ENCODE measurements around the gene NAA11.

The NAA11 gene

GRCh38 chr4:79325864-79326328 is at the start of gene NAA11:
TSS of gene NAA11 (minus strand) at chr4:79326061. CDS start at chr4:79325877, 184 bp downstream.
- no peak for DNase-seq (ENCODE audit: low read depth, low spot score)

DNA sequence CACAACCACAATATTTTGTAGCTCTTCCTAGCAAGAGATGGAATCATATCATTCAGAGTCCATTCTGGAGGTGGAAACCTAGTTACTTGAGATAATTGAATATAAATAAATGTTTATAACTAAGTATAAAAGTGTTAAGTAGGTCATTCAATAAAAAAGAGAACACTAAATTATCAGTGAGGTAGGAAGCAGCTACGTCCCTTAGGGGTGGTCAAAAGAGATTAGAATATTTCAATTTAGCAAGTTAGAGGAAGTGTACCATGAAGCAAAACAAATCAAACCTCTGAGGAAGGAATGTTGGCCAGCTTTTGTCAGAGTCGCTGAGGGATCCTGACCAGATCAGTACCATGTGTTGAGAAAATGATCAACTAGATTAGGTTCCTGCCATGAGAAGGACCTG is 44.2 kb upstream of the NAA11 start:
- DNase-seq (ENCODE audit: low read depth, low spot score), result no peak

GRCh38 chr4:79367096-79367495 is 41.2 kb upstream of the NAA11 start:
- DNase-seq (ENCODE audit: low read depth, low spot score), result no peak

DNA sequence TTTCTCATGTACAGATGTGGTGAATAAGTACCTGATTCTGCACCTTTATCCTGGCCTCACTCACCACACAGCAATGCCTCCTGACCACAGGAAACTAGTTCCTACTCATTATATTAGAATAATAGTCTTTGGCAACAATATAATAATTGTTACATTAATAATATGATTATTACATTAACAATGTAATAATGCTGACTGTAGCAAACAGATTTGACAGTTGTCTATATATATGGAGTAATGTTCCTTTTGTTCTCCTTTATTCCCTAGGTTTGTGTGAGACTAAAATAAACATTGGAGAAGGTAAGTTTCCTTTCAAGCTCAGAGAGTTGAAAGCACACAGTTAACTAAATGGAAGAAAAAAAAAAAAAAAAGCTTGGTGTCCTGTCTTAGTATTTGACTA is 40.6 kb upstream of the NAA11 start:
- no peak for DNase-seq (ENCODE audit: low read depth, low spot score)

GRCh38 chr4:79364061-79364460 is 38.2 kb upstream of the NAA11 start:
- DNase-seq (ENCODE audit: low read depth, low spot score), result no peak

- no peak for DNase-seq (ENCODE audit: low read depth, low spot score)
Observed at GRCh38 chr4:79362626-79363025, 36.8 kb upstream of the NAA11 start.

DNA sequence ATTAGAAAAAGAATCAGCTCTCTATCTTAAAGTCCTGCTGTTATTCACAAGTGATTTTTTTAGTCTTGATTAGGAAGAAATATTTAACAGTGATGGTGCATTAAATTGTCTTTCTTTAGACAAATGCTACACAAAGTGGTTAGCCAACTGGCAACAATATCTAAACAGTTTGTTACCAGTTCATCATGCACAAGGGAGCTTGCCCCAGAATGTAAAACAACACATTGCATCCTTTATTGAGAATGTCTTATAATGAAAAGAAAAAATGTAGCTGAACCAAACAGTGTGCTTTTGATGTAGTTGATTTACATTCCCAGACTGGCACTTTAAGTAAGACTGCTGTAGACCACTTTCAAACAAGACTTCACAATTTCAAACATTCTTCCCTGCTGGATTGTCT is 34.1 kb upstream of the NAA11 start:
- no peak for DNase-seq (ENCODE audit: low read depth, low spot score)

DNA sequence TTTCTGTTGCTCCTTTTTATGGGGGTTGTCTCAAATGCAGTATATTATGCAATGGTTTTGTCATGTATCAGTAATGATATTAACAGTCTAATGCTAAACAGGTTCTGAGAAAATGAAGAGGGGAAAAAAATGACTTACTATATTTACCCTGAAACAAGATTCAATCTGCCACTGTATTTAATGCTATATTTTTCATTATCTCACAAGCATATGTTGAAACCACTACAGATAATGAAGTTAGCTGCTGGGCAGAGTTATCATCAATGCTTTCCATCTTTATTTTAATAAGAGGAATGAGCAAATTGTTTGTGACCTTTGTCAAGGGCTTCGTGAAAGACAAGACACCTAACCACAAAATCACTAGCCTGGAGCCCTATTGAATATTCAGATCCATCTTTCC is 32.6 kb upstream of the NAA11 start:
- DNase-seq (ENCODE audit: low read depth, low spot score), result no peak

- no peak for DNase-seq (ENCODE audit: low read depth, low spot score)
Observed at GRCh38 chr4:79357365-79357764, 31.5 kb upstream of the NAA11 start.

DNA sequence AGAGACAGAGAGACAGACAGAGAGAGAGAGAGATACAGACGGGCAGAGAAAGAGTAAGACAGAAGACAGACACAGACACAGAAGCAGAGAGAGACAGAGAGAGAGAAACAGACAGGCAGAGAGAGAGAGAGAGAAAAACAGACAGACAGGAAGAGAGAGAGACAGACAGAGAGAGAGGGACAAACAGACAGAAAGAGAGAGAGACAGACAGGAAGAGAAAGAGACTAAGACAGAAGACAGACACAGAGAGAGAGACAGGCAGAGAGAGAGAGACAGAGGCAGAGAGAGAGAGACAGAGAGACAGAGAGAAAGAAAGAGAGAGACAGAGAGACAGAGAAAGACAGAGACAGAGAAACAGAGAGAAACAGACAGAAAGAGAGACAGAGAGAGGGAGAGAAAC is 27.2 kb upstream of the NAA11 start:
- DNase-seq (ENCODE audit: low read depth, low spot score), result no peak

DNA sequence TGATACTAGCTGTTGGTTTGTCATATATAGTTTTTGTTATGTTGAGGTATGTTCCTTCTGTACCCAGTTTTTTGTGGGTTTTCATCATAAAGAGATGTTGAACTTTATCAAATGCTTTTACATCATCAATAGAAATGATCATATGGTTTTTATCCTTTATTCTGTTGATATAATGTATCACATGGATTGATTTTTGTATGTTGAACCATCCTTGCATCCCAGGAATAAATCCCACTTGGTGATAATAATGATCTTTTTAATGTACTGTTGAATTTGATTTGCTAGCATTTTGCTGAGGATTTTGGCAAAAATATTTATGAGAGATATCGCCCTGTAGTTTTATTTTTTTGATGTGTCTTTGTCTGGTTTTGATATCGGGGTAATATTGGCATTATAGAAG is 22.5 kb upstream of the NAA11 start:
- no peak for DNase-seq (ENCODE audit: low read depth, low spot score)

GRCh38 chr4:79341893-79342653 is 16.2 kb upstream of the NAA11 start:
- DNase-seq (ENCODE audit: low read depth, low spot score), result no peak

DNA sequence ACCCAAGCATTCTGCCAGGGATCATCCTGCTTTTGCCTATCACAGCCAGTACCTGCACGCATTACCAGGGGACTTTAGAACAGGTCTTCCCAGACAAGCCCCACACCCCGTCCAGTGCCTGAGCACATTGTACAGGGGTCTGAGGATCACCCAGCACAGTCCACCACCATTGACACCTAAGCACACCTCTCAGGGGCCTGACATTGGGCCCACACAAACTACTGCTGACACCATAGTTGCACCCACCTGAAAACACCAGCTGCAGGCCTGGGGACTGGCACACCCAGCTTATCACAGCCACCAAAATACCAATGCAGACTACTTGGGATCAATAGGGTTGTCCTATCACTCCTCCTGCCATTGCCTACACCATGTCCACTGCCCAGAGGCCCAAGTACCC is 14.7 kb upstream of the NAA11 start:
- DNase-seq (ENCODE audit: low read depth, low spot score), result no peak

DNA sequence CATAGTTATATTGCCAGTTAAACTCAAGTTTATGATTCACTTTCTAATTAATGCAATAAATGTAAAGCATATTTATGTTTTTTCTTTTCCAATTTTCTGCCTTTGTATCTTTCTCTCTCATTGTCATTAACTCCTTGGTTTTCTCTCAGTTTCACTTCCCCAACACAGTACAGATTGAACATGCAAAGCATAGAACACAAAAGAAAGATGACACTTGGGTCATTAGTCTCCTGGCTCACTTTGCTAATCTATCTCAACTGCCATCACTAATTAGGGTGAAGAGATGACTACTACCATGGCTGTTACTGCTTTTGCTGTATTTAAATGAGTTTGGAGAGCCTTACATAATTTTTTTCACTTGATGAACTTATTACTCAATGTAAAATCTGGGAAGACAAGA is 12.3 kb upstream of the NAA11 start:
- DNase-seq (ENCODE audit: low read depth, low spot score), result no peak

GRCh38 chr4:79334783-79335182 is 8.9 kb upstream of the NAA11 start:
- no peak for DNase-seq (ENCODE audit: low read depth, low spot score)

DNA sequence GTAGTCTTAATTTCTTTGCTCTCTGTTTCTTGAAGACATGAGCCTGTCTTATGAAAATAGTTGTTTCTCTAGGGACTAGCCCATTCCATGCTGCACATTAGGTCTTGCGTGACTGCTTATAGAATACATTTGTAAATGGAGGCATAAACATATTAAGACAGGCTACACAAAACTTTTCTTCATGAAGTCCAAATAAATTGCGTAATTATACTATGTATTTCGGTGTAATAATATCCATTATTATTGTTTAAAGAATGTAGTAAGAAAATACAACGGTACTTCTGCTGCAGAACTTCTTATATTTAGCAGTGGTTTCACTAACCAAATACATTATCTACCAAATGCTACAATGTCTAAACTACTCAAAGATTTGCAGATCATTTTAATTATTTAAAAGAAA is 8.5 kb upstream of the NAA11 start:
- no peak for DNase-seq (ENCODE audit: low read depth, low spot score)

GRCh38 chr4:79331126-79331876 is 5.4 kb upstream of the NAA11 start:
- no peak for DNase-seq (ENCODE audit: low read depth, low spot score)

DNA sequence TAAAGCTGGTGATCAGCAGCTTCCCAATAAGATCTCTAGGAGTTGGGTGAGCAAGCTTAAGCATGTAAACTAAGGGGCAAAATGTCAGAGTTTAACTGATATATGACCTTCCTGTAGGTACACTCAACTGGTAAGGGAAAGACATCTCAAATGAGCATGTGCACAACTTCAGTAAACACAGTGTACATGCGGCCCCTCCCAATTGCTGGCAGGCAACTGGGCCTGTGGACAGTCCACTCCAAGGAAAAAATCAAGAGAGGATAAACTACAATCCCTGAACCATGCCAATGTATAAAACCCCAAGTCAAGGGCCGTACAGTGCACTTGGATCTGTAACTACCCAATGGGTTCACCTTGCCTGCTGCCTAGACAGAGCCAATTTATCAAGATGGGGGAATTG is 4.9 kb upstream of the NAA11 start:
- no peak for DNase-seq (ENCODE audit: low read depth, low spot score)

DNA sequence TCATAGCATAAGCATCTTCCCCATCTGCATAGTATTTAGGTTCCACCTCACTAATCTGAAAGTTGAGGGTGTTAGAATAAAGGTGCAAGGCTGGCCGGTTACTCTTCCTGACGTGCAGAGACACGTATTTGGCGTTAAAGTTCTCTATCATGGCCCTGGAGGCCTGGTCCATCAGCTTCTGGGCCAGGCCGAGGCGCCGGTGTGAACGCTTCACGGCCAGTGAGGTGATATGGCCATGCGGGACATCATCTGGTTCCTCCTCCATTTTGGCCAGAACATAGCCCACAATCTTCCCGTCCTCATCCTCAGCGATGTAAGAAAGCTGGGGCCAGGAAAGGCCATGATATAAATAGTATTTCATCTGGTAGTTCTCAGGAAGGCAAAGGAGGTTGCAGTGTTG is 425 bp downstream of the NAA11 start:
- DNase-seq (ENCODE audit: low read depth, low spot score), result no peak

- no peak for DNase-seq (ENCODE audit: low read depth, low spot score)
Observed at GRCh38 chr4:79319975-79320374, 5.9 kb downstream of the NAA11 start.

DNA sequence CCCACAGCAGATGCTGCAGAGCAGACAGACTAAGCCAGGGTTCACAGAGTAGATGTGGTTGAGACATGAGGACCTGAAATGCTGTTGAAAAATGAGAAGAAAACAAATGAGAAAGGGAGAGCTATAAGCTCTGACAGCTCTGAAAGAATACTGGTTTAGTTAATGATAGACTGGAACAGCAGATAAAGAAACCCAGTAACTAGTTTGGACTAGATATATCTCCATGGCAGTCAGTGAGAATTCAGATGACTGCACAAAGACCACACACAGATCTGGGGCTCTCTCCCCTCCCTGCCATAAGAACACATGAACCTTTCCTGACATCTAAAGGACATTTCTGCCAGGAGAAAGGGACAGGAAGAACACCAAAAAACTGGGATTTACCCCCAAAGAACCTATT is 8.2 kb downstream of the NAA11 start:
- no peak for DNase-seq (ENCODE audit: low read depth, low spot score)

DNA sequence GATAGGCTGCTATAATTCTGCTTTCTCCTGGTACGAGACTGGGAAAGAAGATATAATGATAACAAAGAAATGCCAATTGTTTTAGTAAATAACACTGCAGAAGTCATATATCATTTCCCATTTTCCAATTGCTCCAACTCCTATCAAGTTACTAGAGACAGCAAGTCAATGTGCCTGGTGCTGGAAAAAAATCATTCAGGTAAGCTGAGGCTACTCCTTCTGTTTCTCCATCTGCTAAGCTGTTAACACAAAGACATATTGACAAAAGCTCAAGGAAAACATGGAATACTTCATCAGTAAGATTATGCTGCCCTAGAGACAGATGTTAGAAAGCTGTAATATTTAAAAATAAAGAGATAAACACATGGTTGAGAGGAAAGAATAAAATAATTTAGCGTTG is 10.0 kb downstream of the NAA11 start:
- no peak for DNase-seq (ENCODE audit: low read depth, low spot score)

DNA sequence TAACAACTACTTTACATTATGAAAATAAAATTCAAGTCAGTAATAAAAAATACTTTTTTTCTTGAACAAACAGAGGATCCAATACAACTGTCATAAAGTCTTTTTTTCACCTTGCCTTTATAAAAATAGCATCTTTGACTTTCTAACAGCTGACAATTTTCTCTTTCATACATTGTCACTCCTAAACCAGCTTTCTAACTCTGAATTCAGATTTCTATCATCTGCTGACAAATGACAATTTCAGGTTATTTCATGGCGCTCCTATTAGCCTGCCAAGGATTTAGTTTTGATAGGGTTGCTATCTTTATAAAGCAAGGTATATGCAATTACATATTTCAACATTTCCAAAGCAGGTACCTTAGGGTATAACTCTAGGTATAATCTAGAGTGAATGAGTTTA is 14.6 kb downstream of the NAA11 start:
- no peak for DNase-seq (ENCODE audit: low read depth, low spot score)
